Prostate gland (tissue), 2 donors: Measurements from ENCODE around the gene ZGPAT.

Experiments used
- POLR2A ChIP-seq: fragments of 450-650 bp; IDR thresholded peaks from one replicate; pipeline ENCODE4 v1.6.1; 2016; ENCODE audit warnings: antibody characterized with exemption, mild to moderate bottlenecking
- POLR2AphosphoS5 ChIP-seq: sonication (generic); formaldehyde crosslinking; IDR thresholded peaks from one replicate; pipeline ENCODE4 v1.6.1; 2017; ENCODE audit warnings: antibody characterized with exemption
- TF ChIP-seq, protein P1 (sequence below), 4 experiments: fragments of 200-600 bp in 2 of 4; fragments of 450-650 bp in 2 of 4; sonication (generic) in 2 of 4; IDR thresholded peaks; 1 replicate in 3 of 4; 2 replicates in 1 of 4; pipeline ENCODE4 v1.5.1; 2016 to 2019; ENCODE audit warnings: antibody characterized with exemption in 4 of 4, mild to moderate bottlenecking in 2 of 4, moderate library complexity in 2 of 4

- TF ChIP-seq, protein P1, sequence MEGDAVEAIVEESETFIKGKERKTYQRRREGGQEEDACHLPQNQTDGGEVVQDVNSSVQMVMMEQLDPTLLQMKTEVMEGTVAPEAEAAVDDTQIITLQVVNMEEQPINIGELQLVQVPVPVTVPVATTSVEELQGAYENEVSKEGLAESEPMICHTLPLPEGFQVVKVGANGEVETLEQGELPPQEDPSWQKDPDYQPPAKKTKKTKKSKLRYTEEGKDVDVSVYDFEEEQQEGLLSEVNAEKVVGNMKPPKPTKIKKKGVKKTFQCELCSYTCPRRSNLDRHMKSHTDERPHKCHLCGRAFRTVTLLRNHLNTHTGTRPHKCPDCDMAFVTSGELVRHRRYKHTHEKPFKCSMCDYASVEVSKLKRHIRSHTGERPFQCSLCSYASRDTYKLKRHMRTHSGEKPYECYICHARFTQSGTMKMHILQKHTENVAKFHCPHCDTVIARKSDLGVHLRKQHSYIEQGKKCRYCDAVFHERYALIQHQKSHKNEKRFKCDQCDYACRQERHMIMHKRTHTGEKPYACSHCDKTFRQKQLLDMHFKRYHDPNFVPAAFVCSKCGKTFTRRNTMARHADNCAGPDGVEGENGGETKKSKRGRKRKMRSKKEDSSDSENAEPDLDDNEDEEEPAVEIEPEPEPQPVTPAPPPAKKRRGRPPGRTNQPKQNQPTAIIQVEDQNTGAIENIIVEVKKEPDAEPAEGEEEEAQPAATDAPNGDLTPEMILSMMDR (IDR thresholded peaks at IDR 0.05): no peak
- TF ChIP-seq POLR2A (no peak), POLR2AphosphoS5 (no peak)
These were observed 34.7 kb downstream of the ZGPAT start for GRCh38 chr20:63742381-63743024.
